ENCODE data around the gene GJB3. TPM values are rescaled to one million over a fixed set of nuclear protein-coding genes. Genes with fewer than 3 reads are reported as not detected.

GJB3 gene
- total and polyA plus RNA-seq, 9 of the 15 experiments (the other 6 are each of a cell fraction or from before 2014, with no cell fraction given): not detected

DNA sequence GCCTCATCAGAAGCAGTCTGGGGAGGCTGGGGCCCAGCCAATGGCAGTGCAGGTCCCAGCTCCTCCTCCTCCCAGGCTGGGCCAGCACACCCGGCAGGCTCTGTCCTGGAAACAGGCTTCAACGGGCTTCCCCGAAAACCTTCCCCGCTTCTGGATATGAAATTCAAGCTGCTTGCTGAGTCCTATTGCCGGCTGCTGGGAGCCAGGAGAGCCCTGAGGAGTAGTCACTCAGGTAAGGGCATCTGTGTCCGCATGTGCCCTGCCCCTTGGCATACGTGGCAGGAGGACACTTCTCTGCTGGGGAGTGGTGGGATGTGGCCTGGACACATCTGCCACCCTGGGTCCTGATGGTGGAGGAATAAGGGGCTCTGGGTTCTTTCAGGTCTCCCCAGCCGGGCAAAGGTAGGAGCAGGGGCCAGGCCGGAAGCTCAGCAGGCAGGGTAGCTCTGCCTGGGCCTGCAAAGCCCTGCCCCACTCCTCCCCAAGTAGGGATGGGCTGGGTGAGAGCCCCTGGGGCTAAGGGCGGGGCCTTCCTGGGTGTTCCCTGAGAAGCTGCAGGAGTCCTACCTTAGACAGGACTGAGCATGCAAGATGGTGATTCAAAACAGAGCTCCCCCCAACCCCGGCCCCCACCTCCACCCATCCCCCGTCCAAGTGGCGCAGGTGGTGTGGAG is 25.9 kb upstream of the GJB3 start, which contains the start of gene GJB5:
TSS of gene GJB5 (plus strand) at position 84 of the 674 bp plus-strand sequence. CDS start 2,284 bp downstream, outside the sequence.
- TF ChIP-seq MEF2A (IDR thresholded peaks at IDR 0.05; ENCODE audit: control insufficient read depth, low read depth, low read length) (no peak), HNRNPL (IDR thresholded peaks at IDR 0.05; ENCODE audit: low read depth, low read length) (no peak), YY1 (IDR thresholded peaks at IDR 0.05; ENCODE audit: borderline replicate concordance in 1 of 3, control insufficient read depth in 1 of 3, extremely low read depth in 1 of 3, insufficient read depth in 3 of 3, insufficient read length in 1 of 3, insufficient replicate concordance in 2 of 3, low read depth in 1 of 3, low read length in 2 of 3) (no peak), TAF7 (tag; IDR thresholded peaks at IDR 0.05) (no peak), ZNF23 (CRISPR knock-in tag; IDR thresholded peaks at IDR 0.05) (no peak), ZNF79 (CRISPR knock-in tag; IDR thresholded peaks at IDR 0.05; ENCODE audit: low read depth) (no peak), HSF4 (CRISPR knock-in tag; IDR thresholded peaks at IDR 0.05; ENCODE audit: borderline replicate concordance) (no peak), XRCC4 (IDR thresholded peaks at IDR 0.05; ENCODE audit: extremely low read depth, insufficient read depth, insufficient read length) (no peak)
- TF ChIP-seq, protein P1, sequence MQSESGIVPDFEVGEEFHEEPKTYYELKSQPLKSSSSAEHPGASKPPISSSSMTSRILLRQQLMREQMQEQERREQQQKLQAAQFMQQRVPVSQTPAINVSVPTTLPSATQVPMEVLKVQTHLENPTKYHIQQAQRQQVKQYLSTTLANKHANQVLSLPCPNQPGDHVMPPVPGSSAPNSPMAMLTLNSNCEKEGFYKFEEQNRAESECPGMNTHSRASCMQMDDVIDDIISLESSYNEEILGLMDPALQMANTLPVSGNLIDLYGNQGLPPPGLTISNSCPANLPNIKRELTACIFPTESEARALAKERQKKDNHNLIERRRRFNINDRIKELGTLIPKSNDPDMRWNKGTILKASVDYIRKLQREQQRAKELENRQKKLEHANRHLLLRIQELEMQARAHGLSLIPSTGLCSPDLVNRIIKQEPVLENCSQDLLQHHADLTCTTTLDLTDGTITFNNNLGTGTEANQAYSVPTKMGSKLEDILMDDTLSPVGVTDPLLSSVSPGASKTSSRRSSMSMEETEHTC (IDR thresholded peaks at IDR 0.05): no peak
- Histone ChIP-seq H3K9ac (ENCODE audit: insufficient read depth in 1 of 2, low read depth in 2 of 2, low read length in 2 of 2) (peak within 1 kb of the TSS in 1 of 2 experiments; percentile 32; a peak in 1 of 4 replicates), H4K20me1 (replicated peaks; ENCODE audit: control insufficient read depth, insufficient read depth, low read length) (no peaks in the 10 kb centered on the region; the same call in 1 of the 2 replicates), H3K9me3 (replicated peaks; ENCODE audit: control insufficient read depth, insufficient read depth, low read depth, low read length) (no peaks in the 10 kb centered on the region), H3K79me2 (ENCODE audit: control insufficient read depth, insufficient read depth, low read length) (no peaks in the 10 kb centered on the region), H3K27me3 (ENCODE audit: control insufficient read depth in 2 of 2, insufficient read depth in 2 of 2, low read length in 2 of 2) (peaks cover 32 to 51% of the 10 kb centered on the region in 2 experiments; a peak in 4 of 5 replicates), H2AFZ (ENCODE audit: low read depth, low read length) (no peak within 1 kb of the TSS), H3K27ac (ENCODE audit: extremely low read depth, low read depth, low read length) (no peak within 1 kb of the TSS), H3K4me3 (no peak within 1 kb of the TSS), H3K36me3 (ENCODE audit: control insufficient read depth, insufficient read depth, low read length) (no peaks in the 10 kb centered on the region), H3K9me1 (ENCODE audit: control insufficient read depth, insufficient read depth, low read length) (no peaks in the 10 kb centered on the region), H3K4me1 (replicated peaks in 1 of 2; ENCODE audit: control insufficient read depth in 2 of 2, insufficient read depth in 2 of 2, low read length in 2 of 2) (no peaks in the 10 kb centered on the region), H3K4me2 (ENCODE audit: insufficient read depth, low read length) (no peak within 1 kb of the TSS)
- FAIRE-seq (no peak), ATAC-seq (no peak), DNase-seq (ENCODE audit: extremely low read depth in 1 of 4, low spot score in 3 of 4) (no peak)
- ChIA-PET CTCF (ENCODE audit: low intra/inter-chr PET ratio) (no interaction called here), POLR2A (interaction anchor here (0.8 to 0.9 kb wide), 2 partner anchors 20 to 30 kb away, joined by 3 read pairs; no protein-coding TSS in a partner anchor)
- in situ Hi-C loops (cut with MboI) (no loop called here), intact Hi-C loops (cut with micrococcal nuclease) (no loop called here)
- WGBS (ENCODE audit: insufficient coverage, low coverage, missing lambda C conversion rate): under 1% methylated on average over 10 of the region's 13 CpGs
- no TSS peak for BruUV-seq (replicated peaks)

Data from K562 (cell line).